OCI-LY3 (cell line): ENCODE measurements around the gene BRSK2.

ENCODE experiments used
- EZH2phosphoT487 ChIP-seq: fragments of 200-600 bp; shearing (Covaris generic); IDR thresholded peaks from 2 replicates; pipeline ENCODE4 v1.6.1; 2018; ENCODE audit warnings: antibody characterized with exemption, mixed run types, low read depth
- TF ChIP-seq, protein P1 (sequence below): fragments of 200-600, 300-600 bp; sonication (generic); IDR thresholded peaks from 2 replicates; pipeline ENCODE4 v1.5.1; 2014; ENCODE audit warnings: antibody characterized with exemption, low read length, low read depth

DNA sequence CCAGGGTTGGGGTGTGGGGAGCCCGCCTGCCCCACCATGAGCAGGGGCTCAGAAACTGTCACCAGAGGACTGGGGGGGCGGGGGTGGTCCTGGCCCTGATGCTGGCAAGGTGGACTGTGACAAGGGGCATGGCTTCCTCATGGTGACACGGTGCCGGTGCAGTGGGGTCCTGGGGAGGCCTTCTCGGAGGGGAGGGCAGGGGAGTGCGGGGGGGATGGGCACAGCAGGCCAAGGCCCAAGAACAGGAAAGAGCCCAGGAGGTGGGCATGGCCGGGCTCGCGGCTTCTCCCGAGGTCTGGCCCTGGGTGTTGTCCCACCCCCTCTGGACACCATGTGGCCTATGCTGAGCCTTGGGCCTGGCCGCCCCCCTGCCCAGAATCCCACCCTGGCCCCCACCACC, 49.6 kb downstream of the BRSK2 start:
- TF ChIP-seq, protein P1, sequence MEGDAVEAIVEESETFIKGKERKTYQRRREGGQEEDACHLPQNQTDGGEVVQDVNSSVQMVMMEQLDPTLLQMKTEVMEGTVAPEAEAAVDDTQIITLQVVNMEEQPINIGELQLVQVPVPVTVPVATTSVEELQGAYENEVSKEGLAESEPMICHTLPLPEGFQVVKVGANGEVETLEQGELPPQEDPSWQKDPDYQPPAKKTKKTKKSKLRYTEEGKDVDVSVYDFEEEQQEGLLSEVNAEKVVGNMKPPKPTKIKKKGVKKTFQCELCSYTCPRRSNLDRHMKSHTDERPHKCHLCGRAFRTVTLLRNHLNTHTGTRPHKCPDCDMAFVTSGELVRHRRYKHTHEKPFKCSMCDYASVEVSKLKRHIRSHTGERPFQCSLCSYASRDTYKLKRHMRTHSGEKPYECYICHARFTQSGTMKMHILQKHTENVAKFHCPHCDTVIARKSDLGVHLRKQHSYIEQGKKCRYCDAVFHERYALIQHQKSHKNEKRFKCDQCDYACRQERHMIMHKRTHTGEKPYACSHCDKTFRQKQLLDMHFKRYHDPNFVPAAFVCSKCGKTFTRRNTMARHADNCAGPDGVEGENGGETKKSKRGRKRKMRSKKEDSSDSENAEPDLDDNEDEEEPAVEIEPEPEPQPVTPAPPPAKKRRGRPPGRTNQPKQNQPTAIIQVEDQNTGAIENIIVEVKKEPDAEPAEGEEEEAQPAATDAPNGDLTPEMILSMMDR: no peak
- no peak for TF ChIP-seq EZH2phosphoT487
